GM21576 (cell line): ENCODE measurements around the gene CCDC192.

Experiments used
- ATAC-seq: cut with Tn5 transposase; IDR thresholded peaks from one replicate; pipeline ENCODE4 v1.9.1; 2021; ENCODE audit warnings: mild to moderate bottlenecking, moderate library complexity; ENCODE audit not compliant: unreplicated experiment

CCDC192 gene

DNA sequence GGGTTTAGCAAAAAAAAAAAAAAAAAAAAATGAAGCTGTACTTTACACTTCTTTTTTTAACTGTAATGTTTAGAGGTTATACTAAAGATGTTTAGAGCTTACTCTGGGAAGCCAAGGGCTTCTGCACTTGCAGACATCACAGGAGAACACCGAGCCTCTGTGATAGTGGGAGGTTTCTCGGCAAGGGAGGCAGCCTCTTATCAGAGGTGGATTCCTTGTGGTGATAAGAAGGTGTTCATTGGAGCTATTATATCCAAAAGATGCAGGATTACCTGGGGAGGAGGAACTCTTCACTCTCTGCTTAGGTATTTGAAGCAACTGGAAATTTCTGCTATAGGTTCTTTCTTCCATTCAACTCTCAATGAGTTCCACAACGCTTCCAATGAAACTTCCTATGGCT is 209.2 kb downstream of the CCDC192 start:
- ATAC-seq = no peak

DNA sequence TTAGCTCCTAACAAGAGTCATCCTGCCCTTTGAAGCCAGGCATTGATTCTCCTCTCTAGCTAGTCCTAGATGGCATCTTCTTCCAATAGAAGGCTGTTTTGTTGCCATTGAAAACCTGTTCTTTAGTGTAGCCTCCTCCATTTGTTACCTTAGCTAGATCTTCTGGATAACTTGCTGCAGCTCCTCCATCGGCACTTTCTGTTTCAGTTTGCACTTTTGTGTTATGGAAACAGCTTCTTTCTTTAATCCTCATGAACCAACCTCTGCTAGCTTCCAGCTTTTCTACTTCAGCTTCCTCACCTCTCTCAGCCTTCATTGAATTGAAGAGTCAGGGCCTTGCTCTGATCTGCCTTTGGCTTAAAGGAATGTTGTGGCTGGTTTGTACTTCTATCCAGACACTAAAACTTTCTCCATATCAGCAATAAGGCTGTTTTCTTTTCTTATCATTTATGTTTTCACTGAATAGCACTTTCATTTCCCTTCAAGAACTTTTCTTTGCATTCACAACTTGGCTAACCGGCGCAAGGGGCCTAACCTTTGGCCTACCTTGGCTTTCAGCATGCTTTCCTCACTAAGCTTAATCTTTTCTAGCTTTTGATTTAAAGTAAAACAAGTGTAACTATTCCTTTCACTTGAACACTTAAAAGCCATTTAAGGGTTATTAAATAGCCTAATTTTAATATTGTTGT is 213.8 kb downstream of the CCDC192 start:
- ATAC-seq = no peak

DNA sequence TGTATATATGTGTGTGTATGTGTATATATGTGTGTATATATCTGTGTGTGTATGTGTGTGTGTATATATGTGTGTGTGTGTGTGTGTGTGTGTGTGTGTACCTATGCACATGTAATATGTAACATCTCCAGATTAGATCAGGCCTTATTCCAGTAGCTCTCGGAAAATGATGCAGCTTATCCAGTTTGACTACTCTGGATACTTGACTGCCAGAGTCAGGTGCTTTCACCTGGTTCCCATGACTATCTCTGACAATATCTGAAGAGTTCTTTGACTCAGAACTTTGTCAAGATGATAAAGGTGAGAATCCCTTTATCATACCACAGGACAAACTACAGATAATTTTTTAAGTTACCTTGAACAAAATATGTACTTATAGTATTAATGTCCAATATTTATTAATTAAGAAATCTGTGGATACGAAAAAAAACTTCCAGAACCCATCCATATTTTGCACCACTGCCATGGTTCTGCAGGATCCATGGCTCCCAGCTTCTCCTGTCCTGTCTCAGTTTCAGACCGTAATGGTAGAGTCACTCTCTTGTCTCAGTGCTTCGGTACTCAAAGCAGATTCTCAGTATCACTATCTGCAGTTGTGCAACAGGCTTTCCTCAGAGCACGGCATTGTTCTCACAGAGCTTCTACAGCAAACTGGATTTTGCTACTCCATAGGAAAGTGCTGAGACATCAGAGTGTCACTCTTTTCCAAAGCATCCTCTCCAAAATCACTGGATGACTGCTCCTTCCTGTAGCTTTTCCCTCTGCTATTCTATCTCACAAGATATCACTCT is 216.0 kb downstream of the CCDC192 start:
- no peak for ATAC-seq

DNA sequence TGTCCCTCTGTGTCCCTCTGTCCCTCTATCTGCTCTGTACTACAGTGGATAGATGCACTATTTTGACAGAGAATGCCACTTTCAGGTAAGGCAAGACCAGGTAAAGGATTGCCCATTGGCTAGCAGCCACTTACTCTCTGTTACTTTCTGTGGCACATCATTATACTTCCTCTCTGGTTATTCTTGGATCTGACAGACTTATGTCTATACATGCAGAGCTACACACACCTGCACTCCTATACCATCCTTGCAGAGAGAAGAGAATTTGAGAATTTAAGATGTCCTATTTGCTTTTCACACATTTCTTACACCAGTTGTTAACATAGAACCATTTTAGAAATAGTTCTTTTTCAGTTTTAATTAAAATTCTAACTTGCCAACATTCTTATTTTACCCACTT is 216.6 kb downstream of the CCDC192 start:
- ATAC-seq = no peak

DNA sequence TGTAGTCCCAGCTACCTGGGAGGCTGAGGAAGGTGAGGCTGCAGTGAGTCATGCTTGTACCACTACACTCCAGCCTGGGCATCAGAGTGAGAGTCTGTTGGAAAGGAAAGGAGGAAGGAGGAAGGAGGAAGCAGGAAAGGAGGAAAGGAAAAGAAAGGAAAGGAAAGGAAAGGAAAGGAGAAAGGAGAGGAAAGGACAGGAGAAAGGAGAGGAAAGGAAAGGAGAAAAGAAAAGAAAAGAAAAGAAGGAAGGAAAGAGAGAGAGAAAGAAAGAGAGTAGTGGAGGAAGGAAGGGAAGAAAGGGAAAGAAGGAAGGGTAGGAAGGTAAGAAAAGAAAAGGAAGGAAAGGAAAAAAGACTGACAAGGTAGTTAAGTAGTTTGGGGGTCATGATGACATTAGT is 217.7 kb downstream of the CCDC192 start:
- ATAC-seq = no peak

DNA sequence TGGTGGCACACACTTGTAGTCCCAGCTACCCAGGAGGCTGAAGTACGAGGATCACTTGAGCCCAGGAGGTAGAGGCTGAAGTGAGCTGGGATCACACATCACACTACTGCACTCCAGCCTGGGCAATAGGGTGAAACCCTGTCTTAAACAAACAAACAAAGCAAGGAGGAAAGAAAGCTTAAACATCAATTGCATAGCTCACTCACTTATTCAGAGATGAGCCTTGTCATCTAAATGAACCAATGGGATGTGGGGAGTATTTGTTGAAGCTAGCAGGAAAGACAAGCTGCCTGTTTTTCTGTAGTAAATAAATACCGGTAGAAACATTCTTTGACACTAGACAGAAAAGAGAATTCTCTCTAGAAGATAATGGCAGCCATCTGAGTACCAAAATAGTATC is 219.4 kb downstream of the CCDC192 start:
- ATAC-seq = no peak

DNA sequence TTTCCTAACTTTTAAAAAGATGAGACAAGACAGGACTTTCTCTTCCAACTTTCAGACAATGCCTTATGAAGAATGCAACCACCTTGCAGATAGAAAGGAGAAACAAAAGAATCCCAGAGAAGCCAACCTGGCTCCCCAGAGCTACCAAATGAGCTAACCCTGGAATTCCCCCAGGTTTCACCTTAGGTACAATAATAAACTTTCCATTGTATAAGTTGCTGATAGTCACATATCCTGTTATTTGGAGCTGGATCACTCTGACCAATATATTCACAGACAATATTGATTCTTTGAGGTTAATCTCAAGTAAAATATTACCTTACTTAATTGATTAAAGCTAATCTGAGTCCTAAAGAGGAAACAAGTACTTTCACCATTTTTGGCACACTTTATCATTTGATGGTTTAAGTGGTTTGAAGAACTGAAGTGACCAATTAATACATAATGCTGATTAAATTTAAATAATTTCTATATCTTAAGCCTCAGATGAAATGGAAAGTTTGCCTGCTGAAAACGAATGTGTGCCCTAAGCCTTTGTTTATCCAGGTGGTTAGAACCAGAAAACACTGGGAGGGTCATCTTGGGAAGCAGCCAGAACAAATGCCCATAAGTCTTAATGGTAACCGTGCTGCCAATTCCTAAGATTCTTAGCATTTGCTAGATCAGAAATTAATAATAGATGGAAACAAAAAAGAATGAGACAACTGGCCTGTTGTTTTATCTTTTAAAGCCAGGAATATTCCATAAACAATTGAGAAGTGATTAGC is 220.8 kb downstream of the CCDC192 start:
- ATAC-seq = no peak

DNA sequence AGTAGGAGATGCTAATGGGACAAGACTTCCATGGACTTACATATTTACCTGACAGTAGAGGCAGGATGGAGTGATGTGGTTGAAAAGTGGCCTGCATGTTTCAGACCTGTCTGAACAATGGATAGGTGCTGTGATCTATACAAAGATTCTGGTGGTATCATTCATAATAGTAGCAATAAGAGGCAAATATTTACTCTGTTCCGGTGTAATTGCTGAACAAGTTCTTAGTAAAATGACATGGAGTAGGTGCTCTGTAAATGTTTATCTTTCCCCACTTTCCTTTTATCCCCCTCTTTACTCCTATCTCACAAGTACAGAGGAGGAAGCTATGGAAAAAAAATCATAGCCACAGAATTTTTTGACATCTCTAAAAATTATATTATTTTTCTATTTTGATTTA is 221.4 kb downstream of the CCDC192 start:
- no peak for ATAC-seq

DNA sequence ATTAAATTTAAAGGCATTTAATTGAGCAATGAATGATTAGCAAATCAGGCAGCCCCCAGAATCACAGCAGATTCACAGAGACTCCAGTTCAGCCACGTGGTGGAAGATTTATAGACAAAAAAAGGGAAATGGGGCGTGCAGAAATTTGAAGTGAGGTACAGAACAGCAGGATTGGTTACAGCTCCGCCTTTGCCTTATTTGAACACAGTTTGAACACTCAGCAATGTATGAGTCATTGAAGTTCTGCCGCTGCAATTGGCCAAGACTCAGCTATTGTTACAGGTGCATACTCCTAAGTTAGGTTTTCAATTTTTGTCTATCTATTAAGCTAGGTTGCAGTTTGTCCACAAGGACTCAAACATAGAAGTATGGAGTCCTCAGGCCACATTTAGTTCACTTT is 222.7 kb downstream of the CCDC192 start:
- no peak for ATAC-seq

DNA sequence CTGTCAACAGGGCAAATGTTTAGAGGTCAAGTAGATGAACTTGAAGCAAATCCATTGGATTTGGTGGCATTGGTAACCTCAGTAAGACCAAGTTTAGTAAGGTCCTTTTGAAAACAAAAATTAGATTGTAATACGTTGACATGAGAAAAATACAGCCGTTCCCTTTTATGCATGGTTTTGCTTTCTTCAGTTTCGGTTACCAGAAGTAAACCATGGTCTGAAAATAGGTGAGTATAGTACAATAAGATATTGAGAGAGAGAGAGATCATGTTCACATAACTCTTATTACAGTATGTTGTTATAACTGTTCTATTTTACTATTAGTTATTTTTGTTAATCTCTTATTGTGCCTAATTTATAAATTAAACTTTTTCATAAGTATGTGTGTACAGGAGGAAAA is 223.8 kb downstream of the CCDC192 start:
- no peak for ATAC-seq

DNA sequence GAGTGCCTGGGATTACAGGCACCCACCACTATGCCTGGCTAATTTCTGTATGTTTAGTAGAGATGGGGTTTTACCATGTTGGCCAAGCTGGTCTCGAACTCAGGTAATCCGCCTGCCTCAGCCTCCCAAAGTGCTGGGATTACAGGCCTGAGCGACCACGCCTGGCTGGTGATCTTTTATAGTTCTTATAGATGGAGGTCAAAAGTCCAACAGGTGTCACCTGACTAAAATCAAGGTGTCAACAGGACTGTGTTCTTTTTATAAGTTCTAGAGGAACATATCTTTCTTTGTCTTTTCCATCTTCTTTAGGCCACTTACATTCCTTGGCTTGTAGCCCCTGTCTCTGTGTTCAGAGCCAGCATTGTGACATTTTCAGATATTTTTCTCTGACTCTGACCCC is 224.9 kb downstream of the CCDC192 start:
- no peak for ATAC-seq

DNA sequence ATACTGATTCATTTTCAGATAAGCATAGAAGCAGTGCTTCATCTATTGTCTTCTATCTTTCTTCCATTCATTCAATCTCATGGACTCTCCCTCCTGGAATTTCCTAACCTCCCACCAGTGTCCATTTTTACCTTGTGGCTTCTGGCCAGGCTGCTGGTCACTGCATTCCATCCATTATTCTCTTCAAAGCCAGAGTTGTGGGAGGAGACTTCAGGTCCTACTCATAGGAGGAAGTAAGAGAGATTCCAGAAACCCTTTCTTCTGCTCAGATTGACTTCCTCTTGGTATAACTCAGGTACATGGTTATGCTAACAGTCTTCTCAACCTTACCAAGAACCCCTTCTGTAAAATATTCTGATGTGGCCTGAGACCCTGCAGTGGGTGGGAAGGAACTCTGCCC is 227.1 kb downstream of the CCDC192 start:
- no peak for ATAC-seq

DNA sequence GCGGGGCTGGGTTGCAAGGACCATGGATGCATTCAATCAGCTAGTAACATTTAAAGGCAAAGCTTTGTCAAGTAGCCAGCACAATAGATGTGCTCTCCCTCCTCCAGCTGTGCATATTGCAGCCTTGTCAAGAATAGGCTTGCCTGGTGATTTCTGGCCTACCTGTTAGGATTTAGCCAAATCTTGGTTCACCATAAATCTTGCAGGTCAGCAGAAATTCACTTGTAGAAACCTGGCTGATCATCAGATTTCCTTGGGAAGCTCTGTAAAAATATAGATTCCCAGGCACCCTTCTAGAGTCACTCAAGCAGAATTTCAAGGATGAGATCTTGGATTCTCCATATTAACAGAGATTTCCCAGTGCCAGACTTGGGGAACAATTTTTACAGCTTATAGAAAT is 228.2 kb downstream of the CCDC192 start:
- ATAC-seq = no peak

DNA sequence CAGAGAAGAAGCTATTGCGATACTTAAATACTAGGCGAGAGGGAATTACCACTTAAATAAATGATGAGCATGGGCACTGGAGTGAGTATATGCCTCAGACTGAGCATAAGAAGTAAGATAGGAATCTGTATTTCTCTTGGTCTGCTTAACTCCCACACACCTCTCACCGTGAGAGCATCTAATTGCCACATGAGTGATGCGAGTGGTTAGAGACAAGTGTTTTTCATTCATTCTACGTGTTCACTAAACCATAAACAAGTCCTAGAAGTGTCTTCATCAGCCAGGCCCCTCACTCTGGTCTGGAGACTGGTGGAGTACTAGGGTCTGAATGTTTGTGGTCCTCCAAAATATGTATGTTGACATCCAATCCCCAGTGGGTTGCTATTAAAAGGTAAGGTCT is 230.2 kb downstream of the CCDC192 start:
- ATAC-seq = no peak

DNA sequence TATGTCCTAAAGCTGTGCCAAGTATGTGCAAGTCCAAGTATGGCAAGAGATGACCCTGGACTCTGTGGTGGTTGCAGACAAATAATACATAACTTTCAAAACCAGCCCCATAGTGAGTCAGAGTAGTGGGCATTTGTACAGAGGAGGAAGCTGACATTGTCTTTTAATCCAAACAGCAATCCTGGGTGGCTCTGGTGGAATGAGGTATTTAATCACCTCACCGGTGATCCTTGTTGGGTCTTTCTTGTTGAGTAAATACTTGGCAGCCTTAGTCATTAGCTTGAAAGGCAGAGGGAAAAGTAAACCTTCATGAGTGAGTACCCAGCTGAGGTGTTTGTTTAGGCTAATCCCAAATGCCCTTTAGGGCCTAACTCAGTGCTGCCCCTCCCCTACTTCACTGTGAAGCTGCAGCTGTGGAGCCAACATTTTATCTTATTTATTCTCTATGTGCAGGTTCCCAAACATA is 231.6 kb downstream of the CCDC192 start:
- ATAC-seq = no peak

DNA sequence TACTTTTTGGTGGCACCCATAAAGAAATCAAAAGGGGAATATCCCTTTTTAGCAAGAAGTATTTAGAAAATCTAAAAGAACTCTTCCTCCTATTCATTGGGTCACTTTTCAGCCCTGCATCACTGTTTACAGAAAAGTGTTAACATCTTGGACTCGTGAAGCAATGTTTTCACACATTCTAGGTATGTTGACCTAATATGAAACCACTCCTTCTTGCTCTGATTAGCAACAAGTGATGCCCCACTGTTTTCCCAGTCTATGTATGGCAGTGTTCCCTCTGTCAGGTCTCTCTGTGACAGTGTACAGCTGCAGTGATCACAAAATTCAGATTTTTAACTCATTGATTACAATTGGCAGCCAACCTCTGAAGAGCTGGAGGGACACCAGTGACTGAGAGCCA is 232.2 kb downstream of the CCDC192 start:
- ATAC-seq = no peak

DNA sequence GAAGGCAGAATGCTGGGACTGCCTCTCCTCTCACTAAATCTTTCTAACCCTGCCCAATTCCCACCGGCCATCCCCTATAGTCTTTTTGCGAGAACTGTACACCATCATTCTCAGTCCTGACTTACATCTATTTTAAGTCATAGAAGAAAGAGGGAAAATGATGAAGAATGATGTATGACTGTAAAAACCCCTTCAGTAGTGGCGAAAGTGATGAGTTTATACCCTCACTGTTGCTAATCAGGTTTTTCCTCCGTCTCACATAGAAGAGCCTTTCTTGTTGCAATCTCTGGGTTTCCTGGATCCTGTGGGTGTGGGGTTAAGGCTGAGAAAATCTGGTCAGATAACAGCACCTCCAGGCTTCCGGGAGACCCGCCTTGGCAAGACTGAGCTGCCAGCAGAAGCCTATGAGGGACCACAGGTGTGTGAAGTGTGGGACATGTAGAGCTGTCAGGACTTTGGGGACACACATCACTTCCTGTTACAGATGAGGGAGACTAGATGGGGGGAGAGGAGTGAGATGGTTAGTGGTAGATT is 233.3 kb downstream of the CCDC192 start:
- ATAC-seq = no peak

DNA sequence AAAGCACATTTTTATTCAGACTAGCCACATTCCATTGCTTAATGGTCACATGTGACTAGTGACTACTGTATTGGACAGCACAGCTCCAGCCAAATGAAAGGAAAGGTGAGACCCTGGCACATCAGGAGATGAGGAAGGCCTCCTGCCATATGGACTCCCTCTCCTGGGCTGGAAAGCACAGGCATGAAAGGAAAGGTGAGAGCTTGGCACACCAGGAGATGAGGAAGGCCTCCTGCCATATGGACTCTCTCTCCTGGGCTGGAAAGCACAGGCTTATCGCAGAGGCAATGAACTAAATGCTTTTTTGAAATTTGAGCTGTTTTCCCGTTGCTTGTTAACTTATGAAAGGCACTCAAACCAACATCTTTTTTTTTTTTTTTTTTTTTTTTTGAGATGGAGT is 235.6 kb downstream of the CCDC192 start:
- ATAC-seq = no peak

DNA sequence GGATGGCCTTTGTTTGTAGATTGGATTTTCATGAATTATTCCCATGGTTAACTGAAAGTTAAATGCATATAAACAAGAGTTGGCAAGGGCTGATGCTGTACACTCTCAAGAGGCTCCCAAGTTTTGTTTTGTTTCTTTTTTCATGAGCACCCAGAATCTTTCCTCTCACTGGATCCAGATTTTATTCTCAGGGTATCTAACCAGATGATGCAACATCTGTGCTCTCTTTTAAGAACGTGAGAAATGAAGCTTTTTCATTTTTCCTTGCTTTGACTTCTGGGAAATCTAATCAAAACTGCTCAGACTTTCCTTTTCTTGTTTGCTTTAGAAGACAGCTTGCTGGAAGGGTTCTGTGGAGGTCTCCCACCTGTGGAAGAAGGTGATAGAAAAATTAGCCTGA is 237.7 kb downstream of the CCDC192 start:
- ATAC-seq = no peak

DNA sequence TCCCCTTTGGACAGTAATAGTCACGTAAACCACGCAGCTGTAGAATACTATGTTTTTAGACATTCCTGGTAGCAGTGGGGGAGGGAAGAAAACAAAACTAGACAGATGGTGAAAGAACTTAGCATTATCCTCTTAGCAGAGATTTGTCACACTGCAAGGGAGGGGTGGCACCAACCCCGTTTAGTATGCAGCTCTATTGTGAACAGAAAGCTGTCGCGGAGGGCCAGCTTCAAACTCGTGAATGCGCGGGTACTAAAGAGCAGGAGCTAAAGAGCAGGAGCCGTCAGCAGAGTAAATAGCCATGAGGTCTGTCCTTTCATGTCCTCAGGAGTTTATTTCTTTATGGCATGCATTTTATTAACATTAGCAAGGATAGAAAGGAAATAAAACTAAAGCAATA is 238.5 kb downstream of the CCDC192 start:
- no peak for ATAC-seq

DNA sequence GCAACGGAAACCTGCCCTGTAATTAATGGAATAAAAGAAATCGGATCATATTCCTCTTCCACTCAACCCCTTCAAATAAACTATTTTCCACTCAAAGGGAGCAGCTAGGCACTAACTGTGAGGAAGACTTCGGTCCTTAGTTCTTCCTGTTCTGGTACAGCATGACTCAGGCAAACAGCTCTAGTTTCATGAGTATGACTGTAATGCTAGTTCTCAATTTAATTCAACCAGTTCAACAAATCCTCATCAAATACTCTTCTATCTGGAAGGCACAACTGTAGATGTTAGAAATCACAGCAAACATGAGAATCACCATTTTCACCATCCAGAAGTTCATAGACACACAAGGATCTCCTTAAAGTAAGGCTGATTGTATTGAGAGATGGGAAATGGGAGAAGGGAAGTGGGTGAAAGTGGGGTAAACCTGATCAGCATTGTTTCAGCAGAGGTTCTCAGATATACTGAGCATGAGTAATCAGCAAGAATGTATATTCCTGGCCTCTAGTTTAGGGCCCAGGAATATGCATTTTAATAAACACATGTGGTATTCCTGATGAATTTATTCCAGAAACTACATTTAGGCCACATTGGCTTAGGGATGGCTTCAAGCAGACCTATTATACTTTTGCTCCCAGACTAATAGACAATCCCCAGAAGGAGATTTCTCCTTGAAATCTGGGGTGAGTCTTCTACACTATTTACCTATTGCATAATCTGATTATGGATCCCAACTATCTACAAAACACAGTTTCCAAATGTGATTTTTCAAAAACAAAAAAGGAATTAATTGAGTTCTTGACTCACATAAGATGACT is 239.3 kb downstream of the CCDC192 start:
- ATAC-seq = no peak
